ENCODE results near the gene EFHC1.

DNA sequence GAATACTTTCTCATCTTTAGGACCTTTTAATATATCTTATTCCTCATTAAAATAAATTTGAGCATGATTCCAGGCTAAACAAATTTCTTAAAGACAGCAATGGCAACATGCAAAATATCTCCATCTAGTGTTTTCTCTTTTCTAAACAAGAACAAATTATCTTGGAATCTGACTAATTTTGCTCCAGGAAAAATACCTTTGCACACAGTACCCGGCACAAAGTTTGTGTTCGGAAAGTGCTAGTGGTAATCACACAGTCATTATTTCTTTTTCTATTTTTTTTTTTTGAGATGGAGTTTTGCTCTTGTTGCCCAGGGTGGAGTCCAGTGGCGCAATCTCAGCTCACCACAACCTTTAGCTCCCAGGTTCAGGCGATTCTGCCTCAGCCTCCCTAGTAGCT, 8.2 kb upstream of the EFHC1 start:
- no peak for TF ChIP-seq TAF1 (IDR thresholded peaks at IDR 0.05; ENCODE audit: borderline replicate concordance, low read depth, low read length)
- TF ChIP-seq POLR2AphosphoS5 (IDR thresholded peaks at IDR 0.05; ENCODE audit: low read depth, low read length) = no peak

Data from GM12892 (cell line).